Activated B cell treated with CpG ODN at 0.5 μM for 24 hours (primary cell): Measurements from ENCODE around the gene IL17RE. TPM values are rescaled to one million over a fixed set of nuclear protein-coding genes. Genes with fewer than 3 reads are reported as not detected.
A peak's percentile ranks its signal among the peaks of the same experiment; 100 is the strongest.

Experiments
- ATAC-seq: fragments of 200-7000 bp; cut with Tn5 transposase; one replicate; pipeline ENCODE4 v1.10.0; 2021; ENCODE audit warnings: low read depth, mild to moderate bottlenecking, moderate library complexity
- CTCF ChIA-PET: fragments of 350-600 bp; sonication (Branson Sonifier 250); formaldehyde crosslinking; loops from one replicate; lab custom pipeline; 2021; ENCODE audit warnings: antibody characterized with exemption; lab: Charles Lee
- POLR2A ChIA-PET: fragments of 350-600 bp; sonication (Branson Sonifier 250); formaldehyde crosslinking; loops from one replicate; lab custom pipeline; 2021; ENCODE audit warnings: antibody characterized with exemption; lab: Charles Lee
- DNase-seq: peaks from one replicate; pipeline ENCODE4 v3.0.0; 2022
- H3K27ac Mint-ChIP-seq: one replicate; pipeline ENCODE4 v1.8.0; 2020; ENCODE audit warnings: mixed read lengths
- H3K27me3 Mint-ChIP-seq: one replicate; pipeline ENCODE4 v1.8.0; 2021; ENCODE audit warnings: mixed read lengths
- H3K36me3 Mint-ChIP-seq: one replicate; pipeline ENCODE4 v1.8.0; 2021; ENCODE audit warnings: low read depth, mixed read lengths
- H3K4me1 Mint-ChIP-seq: one replicate; pipeline ENCODE4 v1.8.0; 2021; ENCODE audit warnings: mixed read lengths
- H3K4me3 Mint-ChIP-seq: one replicate; pipeline ENCODE4 v1.8.0; 2020; ENCODE audit warnings: mild to moderate bottlenecking, mixed read lengths
- H3K9me3 Mint-ChIP-seq: one replicate; pipeline ENCODE4 v1.8.0; 2020; ENCODE audit warnings: mixed read lengths
- intact Hi-C: fragments of 100-400 bp; cut with micrococcal nuclease; formaldehyde crosslinking; loops from one replicate; pipeline ENCODE4 v1.15.1; 2024
- total RNA-seq: library from RNA; stranded (reverse); gene quantifications from 2 replicates; pipeline ENCODE4 v1.2.3, GENCODE V29; 2022
- TF ChIP-seq, protein P1 (sequence below): fragments of 200-600 bp; IDR thresholded peaks from one replicate; pipeline ENCODE4 v1.8.0; 2022; ENCODE audit warnings: antibody characterized with exemption, mild to moderate bottlenecking

IL17RE gene
- total RNA-seq, 1 donor from 2014 or later = 0.82 TPM

DNA sequence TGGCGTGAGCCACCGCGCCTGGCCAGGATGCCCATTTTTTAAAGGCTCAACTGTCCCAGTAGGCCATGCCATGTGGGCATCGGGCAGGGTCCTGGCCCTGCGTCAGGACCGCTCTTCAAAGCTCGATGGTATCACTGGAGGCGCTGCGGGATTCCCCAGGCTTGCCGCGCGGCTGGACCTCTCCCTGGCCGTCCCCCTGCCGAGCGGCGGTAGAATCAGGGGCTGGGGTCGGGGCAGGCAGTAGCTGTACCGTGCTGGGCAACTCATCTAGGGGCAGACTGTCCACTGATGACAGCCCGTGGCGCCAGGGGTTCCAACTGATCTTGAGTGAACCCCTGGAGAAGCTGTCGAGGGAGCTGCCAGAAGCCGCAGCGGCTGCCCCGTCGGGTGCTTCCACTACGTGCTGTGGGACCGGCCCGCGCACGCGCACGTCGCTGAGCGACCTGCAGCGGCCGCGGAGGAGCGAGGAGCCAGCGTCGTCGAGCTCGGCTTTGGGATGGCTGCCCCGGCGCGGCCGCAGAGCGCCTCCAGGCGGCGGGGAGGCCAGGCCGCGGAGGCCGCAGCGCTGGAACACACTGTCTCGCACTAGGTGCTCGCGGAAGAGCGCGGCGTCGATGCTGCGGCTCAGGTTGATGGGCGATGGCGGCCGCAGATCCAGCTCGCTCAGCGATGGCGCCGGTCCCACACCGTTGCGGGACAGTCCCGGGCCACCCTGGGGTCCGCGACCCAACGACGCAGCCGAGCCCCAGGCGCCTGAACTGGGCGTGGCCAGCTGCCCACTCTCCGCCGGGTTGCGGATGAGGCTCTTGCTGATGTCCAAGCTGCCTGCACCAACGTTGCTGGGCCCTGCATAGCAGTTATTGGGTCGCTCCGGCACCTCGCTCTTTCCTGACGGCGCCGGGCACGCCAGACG lies 43.7 kb downstream of the IL17RE start:
- H3K4me3 Mint-ChIP-seq = peak overlapping the region; percentile 79
- no peaks in the 10 kb centered on the region for H3K27me3 Mint-ChIP-seq
- TF ChIP-seq, protein P1, sequence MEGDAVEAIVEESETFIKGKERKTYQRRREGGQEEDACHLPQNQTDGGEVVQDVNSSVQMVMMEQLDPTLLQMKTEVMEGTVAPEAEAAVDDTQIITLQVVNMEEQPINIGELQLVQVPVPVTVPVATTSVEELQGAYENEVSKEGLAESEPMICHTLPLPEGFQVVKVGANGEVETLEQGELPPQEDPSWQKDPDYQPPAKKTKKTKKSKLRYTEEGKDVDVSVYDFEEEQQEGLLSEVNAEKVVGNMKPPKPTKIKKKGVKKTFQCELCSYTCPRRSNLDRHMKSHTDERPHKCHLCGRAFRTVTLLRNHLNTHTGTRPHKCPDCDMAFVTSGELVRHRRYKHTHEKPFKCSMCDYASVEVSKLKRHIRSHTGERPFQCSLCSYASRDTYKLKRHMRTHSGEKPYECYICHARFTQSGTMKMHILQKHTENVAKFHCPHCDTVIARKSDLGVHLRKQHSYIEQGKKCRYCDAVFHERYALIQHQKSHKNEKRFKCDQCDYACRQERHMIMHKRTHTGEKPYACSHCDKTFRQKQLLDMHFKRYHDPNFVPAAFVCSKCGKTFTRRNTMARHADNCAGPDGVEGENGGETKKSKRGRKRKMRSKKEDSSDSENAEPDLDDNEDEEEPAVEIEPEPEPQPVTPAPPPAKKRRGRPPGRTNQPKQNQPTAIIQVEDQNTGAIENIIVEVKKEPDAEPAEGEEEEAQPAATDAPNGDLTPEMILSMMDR = no peak
- no peaks in the 10 kb centered on the region for H3K9me3 Mint-ChIP-seq
- POLR2A ChIA-PET = interaction anchor here (0.6 to 2.8 kb wide), 11 partner anchors 12 to 197 kb away, joined by 3 to 76 read pairs (median 5); partner anchors contain the start of genes ARPC4, CRELD1, EMC3 and FANCD2
- intact Hi-C loops = loop anchor here (1.0 to 5.0 kb wide), 4 partner anchors 13 to 444 kb away; partner anchors contain the start of genes CRELD1, JAGN1 and RPUSD3
- H3K27ac Mint-ChIP-seq = peak overlapping the region; percentile 79
- peak; percentile 75 for DNase-seq
- H3K36me3 Mint-ChIP-seq = peaks cover 19% of the 10 kb centered on the region
- CTCF ChIA-PET = interaction anchor here (0.6 to 1.6 kb wide), 12 partner anchors 11 to 593 kb away, joined by 3 to 29 read pairs (median 4); partner anchors contain the start of genes CRELD1, JAGN1, OGG1 and TATDN2
- H3K4me1 Mint-ChIP-seq = peaks cover 11% of the 10 kb centered on the region
- peak; percentile 91 for ATAC-seq

DNA sequence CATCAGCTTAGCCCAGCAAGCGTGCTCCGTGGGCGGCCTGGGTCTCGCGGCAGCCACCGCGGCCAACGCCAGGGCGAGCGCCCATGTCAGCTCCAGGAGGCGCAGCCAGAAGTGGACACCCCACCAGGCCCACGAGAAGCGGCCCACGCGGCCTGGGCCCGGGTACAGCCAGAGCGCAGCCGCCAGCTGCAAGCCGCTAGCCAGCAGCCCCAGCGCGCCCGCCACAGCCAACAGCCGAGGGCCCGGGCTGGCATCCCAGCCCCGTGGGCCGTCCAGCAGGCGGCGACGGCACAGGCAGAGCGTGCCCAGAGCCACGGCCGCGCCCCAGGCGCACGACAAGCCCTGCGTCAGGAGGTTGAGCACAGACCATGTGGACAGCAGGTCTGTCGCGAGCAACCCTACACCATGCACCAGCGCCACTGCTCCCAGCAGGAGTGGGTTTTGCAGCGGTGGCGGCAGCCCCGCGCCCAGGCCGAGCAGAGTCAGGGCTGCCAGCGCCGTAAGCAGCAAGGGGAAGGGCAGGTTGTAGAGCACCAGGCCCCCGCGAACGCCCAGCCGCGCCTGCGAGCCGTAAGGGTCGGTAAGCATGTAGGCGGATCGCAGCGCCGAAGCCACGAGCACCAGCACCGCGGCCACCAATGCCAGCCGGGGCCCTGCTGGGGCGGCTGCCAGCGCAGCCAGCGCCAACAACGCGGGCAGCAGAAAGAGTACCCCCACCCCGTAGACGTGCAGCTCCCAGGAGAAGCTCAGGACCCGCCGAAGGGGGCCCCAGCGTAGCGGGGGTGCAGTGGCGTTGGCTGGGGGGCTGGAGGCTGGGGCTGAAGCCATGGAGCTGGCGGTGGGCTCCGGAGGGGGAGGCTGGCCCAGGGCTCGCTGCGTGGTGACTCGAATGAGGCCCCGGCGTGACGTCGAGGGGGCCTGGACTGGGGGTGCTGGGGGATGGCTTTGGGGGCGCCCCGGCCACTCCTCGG lies 44.7 kb downstream of the IL17RE start:
- no peaks in the 10 kb centered on the region for H3K27me3 Mint-ChIP-seq
- POLR2A ChIA-PET = interaction anchor here (0.6 to 2.8 kb wide), 10 partner anchors 13 to 197 kb away, joined by 3 to 76 read pairs (median 5); partner anchors contain the start of genes ARPC4, CRELD1, EMC3 and FANCD2
- DNase-seq (no peak), ATAC-seq (no peak)
- H3K9me3 Mint-ChIP-seq = no peaks in the 10 kb centered on the region
- H3K4me1 Mint-ChIP-seq = peaks cover 16% of the 10 kb centered on the region
- peaks cover 16% of the 10 kb centered on the region for H3K36me3 Mint-ChIP-seq
- CTCF ChIA-PET = interaction anchor here (0.9 to 1.6 kb wide), 6 partner anchors 12 to 301 kb away, joined by 3 to 29 read pairs (median 4); partner anchors contain the start of genes CRELD1 and TATDN2
- H3K27ac Mint-ChIP-seq = no peak overlapping the region
- TF ChIP-seq, protein P1 = no peak
- no peak overlapping the region for H3K4me3 Mint-ChIP-seq
- intact Hi-C loops = loop anchor here (5.0 kb wide), 2 partner anchors 105 to 445 kb away; partner anchors contain the start of gene RPUSD3

DNA sequence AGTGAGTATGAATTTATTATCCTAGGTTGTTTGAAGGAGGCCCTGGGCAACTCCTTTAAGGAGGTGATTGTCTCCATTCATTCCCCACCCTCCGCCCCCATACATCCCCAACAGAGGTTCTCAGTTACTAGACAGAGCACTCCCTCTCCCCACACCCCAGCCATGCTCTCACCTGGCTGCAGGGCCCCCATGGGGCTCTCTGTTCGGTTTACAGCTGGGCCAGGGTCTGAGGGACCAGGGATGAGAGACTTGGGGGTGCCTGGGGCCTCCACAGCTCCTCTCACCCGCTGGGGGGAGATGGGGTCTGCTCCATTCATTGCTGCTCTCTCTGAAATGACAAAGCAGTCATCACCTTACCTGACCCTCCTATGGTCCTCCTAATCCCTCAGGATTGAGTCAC lies 45.9 kb downstream of the IL17RE start:
- peaks cover 6% of the 10 kb centered on the region for H3K36me3 Mint-ChIP-seq
- H3K27me3 Mint-ChIP-seq = no peaks in the 10 kb centered on the region
- no peak overlapping the region for H3K27ac Mint-ChIP-seq
- ATAC-seq (no peak), DNase-seq (no peak)
- POLR2A ChIA-PET = no interaction called here
- H3K9me3 Mint-ChIP-seq = no peaks in the 10 kb centered on the region
- peaks cover 20% of the 10 kb centered on the region for H3K4me1 Mint-ChIP-seq
- intact Hi-C loops = loop anchor here (5.0 kb wide), 2 partner anchors 106 to 446 kb away; partner anchors contain the start of gene RPUSD3
- TF ChIP-seq, protein P1 = no peak
- H3K4me3 Mint-ChIP-seq = no peak overlapping the region
- CTCF ChIA-PET = no interaction called here

DNA sequence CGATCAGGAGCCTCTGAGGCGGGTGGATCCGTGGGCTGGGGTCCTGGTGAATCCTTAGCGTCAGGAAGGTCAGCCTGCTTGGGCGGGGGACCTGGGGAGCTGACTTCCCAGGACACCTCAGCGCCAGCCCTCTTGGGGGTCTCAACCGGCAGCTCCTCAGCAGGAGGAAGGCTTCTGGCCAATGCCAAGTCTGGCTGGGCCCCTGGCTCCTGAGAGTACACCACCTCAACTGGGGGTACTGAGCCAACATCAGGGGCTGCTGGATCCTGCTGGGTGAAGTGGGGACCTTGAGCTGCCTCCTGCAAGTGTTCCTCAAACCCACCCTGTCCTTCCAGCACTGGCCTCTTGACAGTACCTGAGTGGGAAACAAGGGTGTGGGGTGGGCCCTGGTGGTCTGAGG lies 46.5 kb downstream of the IL17RE start:
- POLR2A ChIA-PET = interaction anchor here (1.2 kb wide), 1 partner anchor 371 kb away, joined by 4 read pairs; the partner anchor contains the start of gene SEC13
- Mint-ChIP-seq H3K36me3 (peaks cover 2% of the 10 kb centered on the region), H3K4me1 (peaks cover 20% of the 10 kb centered on the region), H3K4me3 (no peak overlapping the region), H3K27me3 (no peaks in the 10 kb centered on the region), H3K9me3 (no peaks in the 10 kb centered on the region), H3K27ac (no peak overlapping the region)
- intact Hi-C loops = loop anchor here (5.0 kb wide), 2 partner anchors 107 to 447 kb away; partner anchors contain the start of gene RPUSD3
- no peak for DNase-seq
- CTCF ChIA-PET = no interaction called here
- ATAC-seq = no peak
- TF ChIP-seq, protein P1 = no peak
